Stomach (tissue), 4 donors: ENCODE measurements around the gene USP17L29.
"Not testable (repeated sequence)": the region's sequence is repeated elsewhere in the genome, so short reads cannot be mapped to it uniquely, and the experiment has no call there.

Experiments
- POLR2AphosphoS5 ChIP-seq, 3 donors: sonication (generic); formaldehyde crosslinking; IDR thresholded peaks; one replicate each; pipeline ENCODE4 v1.6.1; 2016; ENCODE audit warnings: antibody characterized with exemption in 3 of 3
- TF ChIP-seq, protein P1 (sequence below), 7 experiments: fragments of 450-650 bp in 4 of 7; fragments of 200-600 bp in 3 of 7; sonication (generic) in 3 of 7; IDR thresholded peaks; one replicate each; pipeline ENCODE4 v1.5.1; 2016 to 2019; ENCODE audit warnings: antibody characterized with exemption in 7 of 7, control low read depth in 2 of 7, mild to moderate bottlenecking in 1 of 7

DNA sequence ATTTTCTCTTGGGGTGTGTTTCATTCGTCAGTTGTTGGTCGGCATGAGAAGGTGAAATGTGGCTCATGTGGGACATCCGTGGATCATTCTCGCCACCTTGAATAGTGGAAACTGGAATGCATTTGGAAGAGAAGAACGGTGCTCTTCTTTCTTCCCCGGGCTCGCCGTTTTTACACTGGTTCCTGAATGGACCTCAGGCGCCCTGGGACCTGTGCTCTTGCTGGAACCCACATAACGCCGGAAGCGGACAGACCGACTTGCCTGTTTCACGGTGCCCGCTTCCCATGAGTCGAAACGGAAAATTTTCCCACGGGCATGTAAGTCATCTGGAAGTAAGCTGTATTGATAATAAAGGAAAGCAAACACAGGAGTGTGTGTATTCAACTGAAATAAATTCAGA lies 2.6 kb upstream of the USP17L29 start:
- TF ChIP-seq, protein P1, sequence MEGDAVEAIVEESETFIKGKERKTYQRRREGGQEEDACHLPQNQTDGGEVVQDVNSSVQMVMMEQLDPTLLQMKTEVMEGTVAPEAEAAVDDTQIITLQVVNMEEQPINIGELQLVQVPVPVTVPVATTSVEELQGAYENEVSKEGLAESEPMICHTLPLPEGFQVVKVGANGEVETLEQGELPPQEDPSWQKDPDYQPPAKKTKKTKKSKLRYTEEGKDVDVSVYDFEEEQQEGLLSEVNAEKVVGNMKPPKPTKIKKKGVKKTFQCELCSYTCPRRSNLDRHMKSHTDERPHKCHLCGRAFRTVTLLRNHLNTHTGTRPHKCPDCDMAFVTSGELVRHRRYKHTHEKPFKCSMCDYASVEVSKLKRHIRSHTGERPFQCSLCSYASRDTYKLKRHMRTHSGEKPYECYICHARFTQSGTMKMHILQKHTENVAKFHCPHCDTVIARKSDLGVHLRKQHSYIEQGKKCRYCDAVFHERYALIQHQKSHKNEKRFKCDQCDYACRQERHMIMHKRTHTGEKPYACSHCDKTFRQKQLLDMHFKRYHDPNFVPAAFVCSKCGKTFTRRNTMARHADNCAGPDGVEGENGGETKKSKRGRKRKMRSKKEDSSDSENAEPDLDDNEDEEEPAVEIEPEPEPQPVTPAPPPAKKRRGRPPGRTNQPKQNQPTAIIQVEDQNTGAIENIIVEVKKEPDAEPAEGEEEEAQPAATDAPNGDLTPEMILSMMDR (IDR thresholded peaks at IDR 0.05), result not testable (repeated sequence)
- not testable (repeated sequence) for TF ChIP-seq POLR2AphosphoS5 (IDR thresholded peaks at IDR 0.05)
